Loucy (cell line): Measurements from ENCODE around the gene RNU5B-1.
A peak's percentile ranks its signal among the peaks of the same experiment; 100 is the strongest.

Experiments used
- H2AFZ ChIP-seq: fragments of 200-600 bp; sonication (generic); 2 replicates; pipeline ENCODE4 v1.6.0; 2016; ENCODE audit warnings: antibody characterized with exemption, mild to moderate bottlenecking, low read length, moderate library complexity
- H3F3A ChIP-seq: fragments of 200-600 bp; 2 replicates; pipeline ENCODE4 v1.6.0; 2016; ENCODE audit warnings: antibody characterized with exemption, low read depth, mild to moderate bottlenecking
- H3K27me3 ChIP-seq: fragments of 200-600 bp; sonication (generic); 2 replicates; pipeline ENCODE4 v1.6.1; 2014; ENCODE audit warnings: low read length, mild to moderate bottlenecking; ENCODE audit not compliant: insufficient read depth, poor library complexity, severe bottlenecking
- H3K36me3 ChIP-seq: fragments of 200-600 bp; sonication (generic); 2 replicates; pipeline ENCODE4 v1.6.1; 2016; ENCODE audit warnings: low read length; ENCODE audit not compliant: insufficient read depth
- H3K4me1 ChIP-seq: fragments of 200-600 bp; sonication (generic); 2 replicates; pipeline ENCODE4 v1.5.1; 2014; ENCODE audit warnings: low read length, mild to moderate bottlenecking; ENCODE audit not compliant: insufficient read depth, poor library complexity, severe bottlenecking
- H3K4me2 ChIP-seq: fragments of 200-600 bp; sonication (generic); 2 replicates; pipeline ENCODE4 v1.6.0; 2014; ENCODE audit warnings: antibody characterized with exemption, low read length, low read depth, mild to moderate bottlenecking; ENCODE audit not compliant: poor library complexity, severe bottlenecking
- H3K4me3 ChIP-seq: fragments of 200-600 bp; sonication (generic); 2 replicates; pipeline ENCODE4 v1.5.1; 2014; ENCODE audit warnings: low read length, mild to moderate bottlenecking, mixed read lengths; ENCODE audit not compliant: poor library complexity, severe bottlenecking
- H3K79me2 ChIP-seq: fragments of 200-600 bp; sonication (generic); 2 replicates; pipeline ENCODE4 v1.6.1; 2014; ENCODE audit warnings: low read length; ENCODE audit not compliant: insufficient read depth
- H3K9ac ChIP-seq: fragments of 200-600 bp; sonication (generic); 2 replicates; pipeline ENCODE4 v1.6.0; 2014; ENCODE audit warnings: mild to moderate bottlenecking, low read depth, low read length, moderate library complexity; ENCODE audit not compliant: poor library complexity, severe bottlenecking
- H3K9me2 ChIP-seq: fragments of 200-600 bp; sonication (generic); replicated peaks from 2 replicates; pipeline ENCODE4 v1.6.1; 2016; ENCODE audit warnings: low read depth, low read length, mixed read lengths
- H3K9me3 ChIP-seq: fragments of 200-600 bp; sonication (generic); 2 replicates; pipeline ENCODE4 v1.6.1; 2014; ENCODE audit warnings: mild to moderate bottlenecking, antibody characterized with exemption, low read length, low read depth; ENCODE audit not compliant: insufficient read depth
- H4K20me1 ChIP-seq: fragments of 200-600 bp; sonication (generic); 2 replicates; pipeline ENCODE4 v1.6.0; 2014; ENCODE audit warnings: antibody characterized with exemption, low read length, mild to moderate bottlenecking; ENCODE audit not compliant: insufficient read depth, poor library complexity, severe bottlenecking
- CTCF ChIP-seq: fragments of 200-600 bp; sonication (generic); conservative IDR thresholded peaks from 2 replicates; pipeline ENCODE4 v1.5.1; 2014; ENCODE audit warnings: mild to moderate bottlenecking, antibody characterized with exemption, low read length
- EZH2phosphoT487 ChIP-seq: fragments of 200-600 bp; IDR thresholded peaks from 2 replicates; pipeline ENCODE4 v1.6.1; 2018; ENCODE audit warnings: antibody characterized with exemption, mild to moderate bottlenecking, moderate library complexity, borderline replicate concordance

Gene RNU5B-1

GRCh38 chr15:65304381-65305149 is at the start of gene RNU5B-1:
Gene RNU5B-1, plus strand, starts transcription at chr15:65304677.
- H3K27me3 ChIP-seq: no peaks in the 10 kb centered on the region
- peak within 1 kb of the TSS; percentile 82 for H3K9ac ChIP-seq
- peaks cover 8% of the 10 kb centered on the region for H3F3A ChIP-seq
- no peaks in the 10 kb centered on the region for H3K9me3 ChIP-seq
- H3K79me2 ChIP-seq: no peaks in the 10 kb centered on the region
- peaks cover 16% of the 10 kb centered on the region for H3K4me1 ChIP-seq
- no peaks in the 10 kb centered on the region for H3K9me2 ChIP-seq
- peak within 1 kb of the TSS; percentile 73 for H3K4me3 ChIP-seq
- peak within 1 kb of the TSS; percentile 94 for H2AFZ ChIP-seq
- H3K36me3 ChIP-seq: no peaks in the 10 kb centered on the region
- no peaks in the 10 kb centered on the region for H4K20me1 ChIP-seq
- peak within 1 kb of the TSS; percentile 80 for H3K4me2 ChIP-seq
- TF ChIP-seq CTCF: peak; percentile 96
- no peak for TF ChIP-seq EZH2phosphoT487

DNA sequence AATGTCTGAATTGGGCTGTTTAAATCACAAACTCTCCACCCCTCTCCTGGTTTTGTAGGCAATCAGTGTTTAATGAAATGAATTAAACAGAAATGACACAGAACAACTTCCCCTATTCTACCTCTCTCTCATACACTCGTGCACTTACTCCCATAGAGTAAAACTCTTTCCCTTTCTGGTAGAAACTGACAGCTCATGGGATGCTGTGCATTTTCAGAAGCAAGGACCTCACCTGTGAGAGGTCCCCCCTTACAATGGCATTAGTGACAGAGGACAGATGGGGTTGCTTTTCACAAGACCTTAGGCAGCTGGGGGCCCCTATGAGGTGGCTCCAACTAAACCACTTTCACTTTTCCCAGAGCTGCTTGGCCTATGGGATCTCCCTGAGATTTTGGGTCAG is 49.7 kb upstream of the RNU5B-1 start:
- no peaks in the 10 kb centered on the region for H3K79me2 ChIP-seq
- no peaks in the 10 kb centered on the region for H3K9me2 ChIP-seq
- H3K36me3 ChIP-seq: peaks cover 41% of the 10 kb centered on the region; the same call in 1 of the 2 replicates

GRCh38 chr15:65255486-65256140 is 48.9 kb upstream of the RNU5B-1 start:
- Histone ChIP-seq H3K9me3 (no peaks in the 10 kb centered on the region), H3K27me3 (no peaks in the 10 kb centered on the region), H4K20me1 (no peaks in the 10 kb centered on the region), H2AFZ (no peak overlapping the region), H3F3A (no peaks in the 10 kb centered on the region), H3K4me3 (no peak overlapping the region), H3K36me3 (peaks cover 50% of the 10 kb centered on the region; the same call in 1 of the 2 replicates), H3K9me2 (no peaks in the 10 kb centered on the region), H3K79me2 (no peaks in the 10 kb centered on the region), H3K4me1 (no peaks in the 10 kb centered on the region), H3K4me2 (no peak overlapping the region), H3K9ac (no peak overlapping the region)
- TF ChIP-seq CTCF (no peak), EZH2phosphoT487 (no peak)

More for the DNA sequence above, 49.7 kb upstream of the RNU5B-1 start:
- TF ChIP-seq CTCF: no peak
- TF ChIP-seq EZH2phosphoT487: no peak
- H3K9me3 ChIP-seq: no peaks in the 10 kb centered on the region
- H3K4me1 ChIP-seq: no peaks in the 10 kb centered on the region
- no peak overlapping the region for H3K4me3 ChIP-seq
- H3K4me2 ChIP-seq: no peak overlapping the region
- no peaks in the 10 kb centered on the region for H3F3A ChIP-seq
- H4K20me1 ChIP-seq: no peaks in the 10 kb centered on the region
- H3K9ac ChIP-seq: no peak overlapping the region
- no peaks in the 10 kb centered on the region for H3K27me3 ChIP-seq
- no peak overlapping the region for H2AFZ ChIP-seq
